ENCODE measurements around the gene LRIG1.

Gene LRIG1

DNA sequence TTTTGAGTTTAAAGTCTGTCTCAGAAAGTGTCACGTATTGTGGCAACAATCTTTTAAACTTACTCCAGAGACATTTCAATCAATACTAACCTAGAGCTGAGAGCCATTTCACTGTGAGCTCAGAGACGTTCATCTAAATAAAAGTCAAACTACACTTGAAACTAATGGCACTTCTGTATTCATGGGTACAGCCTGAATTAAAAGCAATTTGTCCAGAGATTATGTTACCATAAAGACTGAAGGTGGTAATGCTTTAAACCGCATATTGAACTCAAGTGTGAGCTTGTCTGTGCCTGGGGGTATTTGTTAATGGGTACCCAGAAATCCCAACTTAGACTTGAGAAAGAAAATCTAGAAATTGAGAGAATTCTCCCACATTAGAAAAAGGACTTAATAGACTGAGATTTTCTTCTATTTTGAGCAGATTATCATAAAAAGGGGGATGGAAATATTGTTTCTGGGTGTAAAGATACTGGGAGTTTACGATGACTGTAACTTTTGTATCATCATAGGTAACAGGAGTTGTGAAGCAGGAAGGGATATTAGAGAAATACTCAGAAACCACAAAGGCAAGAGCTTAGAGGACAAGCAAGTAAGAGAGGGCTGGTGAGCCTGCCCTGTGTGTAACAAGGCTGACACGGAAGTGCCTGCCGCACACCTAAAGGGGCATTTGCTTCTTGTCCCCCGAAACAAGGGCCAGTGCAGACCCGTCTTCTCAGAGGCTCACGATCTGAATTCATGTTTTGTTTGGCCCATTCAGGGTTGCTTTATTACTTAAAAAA is 36.9 kb downstream of the LRIG1 start:
- peaks cover 0 to 18% of the 10 kb centered on the region in 2 experiments; a peak in 1 of 3 replicates for H3K36me3 ChIP-seq (ENCODE audit: control insufficient read depth in 2 of 2, insufficient read depth in 1 of 2, low read length in 2 of 2)
- ChIA-PET CTCF (interaction anchor here (0.5 to 1.5 kb wide), 6 partner anchors 9 to 269 kb away, joined by 3 to 6 read pairs (median 4); no protein-coding TSS in a partner anchor), POLR2A (no interaction called here)
- no peak overlapping the region for H3K4me3 ChIP-seq (ENCODE audit: low read depth, low read length)
- no peak overlapping the region for H3K27ac ChIP-seq (ENCODE audit: extremely low read depth, low read depth, low read length)
- no peaks in the 10 kb centered on the region for H3K9me3 ChIP-seq (ENCODE audit: control insufficient read depth, insufficient read depth, low read depth, low read length)
- H3K4me1 ChIP-seq (ENCODE audit: control insufficient read depth, insufficient read depth, low read length), result peaks cover 14% of the 10 kb centered on the region
- TF ChIP-seq KLF9 (tag by site-specific recombination; IDR thresholded peaks at IDR 0.05; ENCODE audit: low read depth), result no peak
- TF ChIP-seq, protein P1, sequence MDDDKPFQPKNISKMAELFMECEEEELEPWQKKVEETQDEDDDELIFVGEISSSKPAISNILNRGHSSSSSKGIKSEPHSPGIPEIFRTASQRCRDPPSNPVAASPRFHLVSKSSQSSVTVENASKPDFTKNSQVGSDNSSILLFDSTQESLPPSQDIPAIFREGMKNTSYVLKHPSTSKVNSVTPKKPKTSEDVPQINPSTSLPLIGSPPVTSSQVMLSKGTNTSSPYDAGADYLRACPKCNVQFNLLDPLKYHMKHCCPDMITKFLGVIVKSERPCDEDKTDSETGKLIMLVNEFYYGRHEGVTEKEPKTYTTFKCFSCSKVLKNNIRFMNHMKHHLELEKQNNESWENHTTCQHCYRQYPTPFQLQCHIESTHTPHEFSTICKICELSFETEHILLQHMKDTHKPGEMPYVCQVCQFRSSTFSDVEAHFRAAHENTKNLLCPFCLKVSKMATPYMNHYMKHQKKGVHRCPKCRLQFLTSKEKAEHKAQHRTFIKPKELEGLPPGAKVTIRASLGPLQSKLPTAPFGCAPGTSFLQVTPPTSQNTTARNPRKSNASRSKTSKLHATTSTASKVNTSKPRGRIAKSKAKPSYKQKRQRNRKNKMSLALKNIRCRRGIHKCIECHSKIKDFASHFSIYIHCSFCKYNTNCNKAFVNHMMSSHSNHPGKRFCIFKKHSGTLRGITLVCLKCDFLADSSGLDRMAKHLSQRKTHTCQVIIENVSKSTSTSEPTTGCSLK (tag by site-specific recombination; IDR thresholded peaks at IDR 0.05), result no peak
- TF ChIP-seq, protein P2, sequence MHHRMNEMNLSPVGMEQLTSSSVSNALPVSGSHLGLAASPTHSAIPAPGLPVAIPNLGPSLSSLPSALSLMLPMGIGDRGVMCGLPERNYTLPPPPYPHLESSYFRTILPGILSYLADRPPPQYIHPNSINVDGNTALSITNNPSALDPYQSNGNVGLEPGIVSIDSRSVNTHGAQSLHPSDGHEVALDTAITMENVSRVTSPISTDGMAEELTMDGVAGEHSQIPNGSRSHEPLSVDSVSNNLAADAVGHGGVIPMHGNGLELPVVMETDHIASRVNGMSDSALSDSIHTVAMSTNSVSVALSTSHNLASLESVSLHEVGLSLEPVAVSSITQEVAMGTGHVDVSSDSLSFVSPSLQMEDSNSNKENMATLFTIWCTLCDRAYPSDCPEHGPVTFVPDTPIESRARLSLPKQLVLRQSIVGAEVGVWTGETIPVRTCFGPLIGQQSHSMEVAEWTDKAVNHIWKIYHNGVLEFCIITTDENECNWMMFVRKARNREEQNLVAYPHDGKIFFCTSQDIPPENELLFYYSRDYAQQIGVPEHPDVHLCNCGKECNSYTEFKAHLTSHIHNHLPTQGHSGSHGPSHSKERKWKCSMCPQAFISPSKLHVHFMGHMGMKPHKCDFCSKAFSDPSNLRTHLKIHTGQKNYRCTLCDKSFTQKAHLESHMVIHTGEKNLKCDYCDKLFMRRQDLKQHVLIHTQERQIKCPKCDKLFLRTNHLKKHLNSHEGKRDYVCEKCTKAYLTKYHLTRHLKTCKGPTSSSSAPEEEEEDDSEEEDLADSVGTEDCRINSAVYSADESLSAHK (tag by site-specific recombination; IDR thresholded peaks at IDR 0.05), result 0 out of 2 replicates have a peak, but pooled peaks have one; percentile 31
- TF ChIP-seq, protein P3, sequence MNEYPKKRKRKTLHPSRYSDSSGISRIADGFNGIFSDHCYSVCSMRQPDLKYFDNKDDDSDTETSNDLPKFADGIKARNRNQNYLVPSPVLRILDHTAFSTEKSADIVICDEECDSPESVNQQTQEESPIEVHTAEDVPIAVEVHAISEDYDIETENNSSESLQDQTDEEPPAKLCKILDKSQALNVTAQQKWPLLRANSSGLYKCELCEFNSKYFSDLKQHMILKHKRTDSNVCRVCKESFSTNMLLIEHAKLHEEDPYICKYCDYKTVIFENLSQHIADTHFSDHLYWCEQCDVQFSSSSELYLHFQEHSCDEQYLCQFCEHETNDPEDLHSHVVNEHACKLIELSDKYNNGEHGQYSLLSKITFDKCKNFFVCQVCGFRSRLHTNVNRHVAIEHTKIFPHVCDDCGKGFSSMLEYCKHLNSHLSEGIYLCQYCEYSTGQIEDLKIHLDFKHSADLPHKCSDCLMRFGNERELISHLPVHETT (tag by site-specific recombination; IDR thresholded peaks at IDR 0.05), result no peak
- no peak for TF ChIP-seq ZSCAN23 (tag by site-specific recombination; IDR thresholded peaks at IDR 0.05)
- TF ChIP-seq ZNF549 (tag by site-specific recombination; IDR thresholded peaks at IDR 0.05), result no peak
- no peak for TF ChIP-seq BCL11B (tag by site-specific recombination; IDR thresholded peaks at IDR 0.05; ENCODE audit: low read depth)
- TF ChIP-seq ZNF404 (tag by site-specific recombination; IDR thresholded peaks at IDR 0.05), result no peak
- no peak for TF ChIP-seq ZNF169 (tag by site-specific recombination; IDR thresholded peaks at IDR 0.05)
- TF ChIP-seq, protein P4, sequence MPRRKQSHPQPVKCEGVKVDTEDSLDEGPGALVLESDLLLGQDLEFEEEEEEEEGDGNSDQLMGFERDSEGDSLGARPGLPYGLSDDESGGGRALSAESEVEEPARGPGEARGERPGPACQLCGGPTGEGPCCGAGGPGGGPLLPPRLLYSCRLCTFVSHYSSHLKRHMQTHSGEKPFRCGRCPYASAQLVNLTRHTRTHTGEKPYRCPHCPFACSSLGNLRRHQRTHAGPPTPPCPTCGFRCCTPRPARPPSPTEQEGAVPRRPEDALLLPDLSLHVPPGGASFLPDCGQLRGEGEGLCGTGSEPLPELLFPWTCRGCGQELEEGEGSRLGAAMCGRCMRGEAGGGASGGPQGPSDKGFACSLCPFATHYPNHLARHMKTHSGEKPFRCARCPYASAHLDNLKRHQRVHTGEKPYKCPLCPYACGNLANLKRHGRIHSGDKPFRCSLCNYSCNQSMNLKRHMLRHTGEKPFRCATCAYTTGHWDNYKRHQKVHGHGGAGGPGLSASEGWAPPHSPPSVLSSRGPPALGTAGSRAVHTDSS (tag by site-specific recombination; IDR thresholded peaks at IDR 0.05), result no peak
- TF ChIP-seq, protein P5, sequence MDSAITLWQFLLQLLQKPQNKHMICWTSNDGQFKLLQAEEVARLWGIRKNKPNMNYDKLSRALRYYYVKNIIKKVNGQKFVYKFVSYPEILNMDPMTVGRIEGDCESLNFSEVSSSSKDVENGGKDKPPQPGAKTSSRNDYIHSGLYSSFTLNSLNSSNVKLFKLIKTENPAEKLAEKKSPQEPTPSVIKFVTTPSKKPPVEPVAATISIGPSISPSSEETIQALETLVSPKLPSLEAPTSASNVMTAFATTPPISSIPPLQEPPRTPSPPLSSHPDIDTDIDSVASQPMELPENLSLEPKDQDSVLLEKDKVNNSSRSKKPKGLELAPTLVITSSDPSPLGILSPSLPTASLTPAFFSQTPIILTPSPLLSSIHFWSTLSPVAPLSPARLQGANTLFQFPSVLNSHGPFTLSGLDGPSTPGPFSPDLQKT (IDR thresholded peaks at IDR 0.05; ENCODE audit: borderline replicate concordance, low read depth, low read length), result no peak
- TF ChIP-seq, protein P6, sequence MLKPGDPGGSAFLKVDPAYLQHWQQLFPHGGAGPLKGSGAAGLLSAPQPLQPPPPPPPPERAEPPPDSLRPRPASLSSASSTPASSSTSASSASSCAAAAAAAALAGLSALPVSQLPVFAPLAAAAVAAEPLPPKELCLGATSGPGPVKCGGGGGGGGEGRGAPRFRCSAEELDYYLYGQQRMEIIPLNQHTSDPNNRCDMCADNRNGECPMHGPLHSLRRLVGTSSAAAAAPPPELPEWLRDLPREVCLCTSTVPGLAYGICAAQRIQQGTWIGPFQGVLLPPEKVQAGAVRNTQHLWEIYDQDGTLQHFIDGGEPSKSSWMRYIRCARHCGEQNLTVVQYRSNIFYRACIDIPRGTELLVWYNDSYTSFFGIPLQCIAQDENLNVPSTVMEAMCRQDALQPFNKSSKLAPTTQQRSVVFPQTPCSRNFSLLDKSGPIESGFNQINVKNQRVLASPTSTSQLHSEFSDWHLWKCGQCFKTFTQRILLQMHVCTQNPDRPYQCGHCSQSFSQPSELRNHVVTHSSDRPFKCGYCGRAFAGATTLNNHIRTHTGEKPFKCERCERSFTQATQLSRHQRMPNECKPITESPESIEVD (tag by site-specific recombination; IDR thresholded peaks at IDR 0.05), result peak; percentile 58
- TF ChIP-seq ZNF202 (tag by site-specific recombination; IDR thresholded peaks at IDR 0.05; ENCODE audit: borderline replicate concordance), result no peak
- no peak for TF ChIP-seq ZNF621 (tag by site-specific recombination; IDR thresholded peaks at IDR 0.05)
- TF ChIP-seq TRIM28 (IDR thresholded peaks at IDR 0.05; ENCODE audit: borderline replicate concordance, low read length), result no peak
- TF ChIP-seq, protein P7, sequence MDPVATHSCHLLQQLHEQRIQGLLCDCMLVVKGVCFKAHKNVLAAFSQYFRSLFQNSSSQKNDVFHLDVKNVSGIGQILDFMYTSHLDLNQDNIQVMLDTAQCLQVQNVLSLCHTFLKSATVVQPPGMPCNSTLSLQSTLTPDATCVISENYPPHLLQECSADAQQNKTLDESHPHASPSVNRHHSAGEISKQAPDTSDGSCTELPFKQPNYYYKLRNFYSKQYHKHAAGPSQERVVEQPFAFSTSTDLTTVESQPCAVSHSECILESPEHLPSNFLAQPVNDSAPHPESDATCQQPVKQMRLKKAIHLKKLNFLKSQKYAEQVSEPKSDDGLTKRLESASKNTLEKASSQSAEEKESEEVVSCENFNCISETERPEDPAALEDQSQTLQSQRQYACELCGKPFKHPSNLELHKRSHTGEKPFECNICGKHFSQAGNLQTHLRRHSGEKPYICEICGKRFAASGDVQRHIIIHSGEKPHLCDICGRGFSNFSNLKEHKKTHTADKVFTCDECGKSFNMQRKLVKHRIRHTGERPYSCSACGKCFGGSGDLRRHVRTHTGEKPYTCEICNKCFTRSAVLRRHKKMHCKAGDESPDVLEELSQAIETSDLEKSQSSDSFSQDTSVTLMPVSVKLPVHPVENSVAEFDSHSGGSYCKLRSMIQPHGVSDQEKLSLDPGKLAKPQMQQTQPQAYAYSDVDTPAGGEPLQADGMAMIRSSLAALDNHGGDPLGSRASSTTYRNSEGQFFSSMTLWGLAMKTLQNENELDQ (tag by site-specific recombination; IDR thresholded peaks at IDR 0.05; ENCODE audit: low read depth), result no peak
- TF ChIP-seq ZNF2 (tag by site-specific recombination; IDR thresholded peaks at IDR 0.05), result peak; percentile 76
- no peak for TF ChIP-seq ZNF132 (tag by site-specific recombination; IDR thresholded peaks at IDR 0.05; ENCODE audit: borderline replicate concordance)
- no peak for TF ChIP-seq ZEB2 (tag by site-specific recombination; IDR thresholded peaks at IDR 0.05)
- no peak for TF ChIP-seq HOXD13 (CRISPR knock-in tag; IDR thresholded peaks at IDR 0.05; ENCODE audit: borderline replicate concordance)
- TF ChIP-seq IKZF3 (tag by site-specific recombination; IDR thresholded peaks at IDR 0.05), result no peak
- TF ChIP-seq ZNF174 (tag by site-specific recombination; IDR thresholded peaks at IDR 0.05), result no peak
